ENCODE measurements around the gene NPDC1. TPM values are rescaled to one million over a fixed set of nuclear protein-coding genes. Genes with fewer than 3 reads are reported as not detected.

Gene NPDC1
- polyA plus RNA-seq, 2 of the 4 experiments (the other 2 are of a cell fraction), result 12.7 to 40.6 TPM

DNA sequence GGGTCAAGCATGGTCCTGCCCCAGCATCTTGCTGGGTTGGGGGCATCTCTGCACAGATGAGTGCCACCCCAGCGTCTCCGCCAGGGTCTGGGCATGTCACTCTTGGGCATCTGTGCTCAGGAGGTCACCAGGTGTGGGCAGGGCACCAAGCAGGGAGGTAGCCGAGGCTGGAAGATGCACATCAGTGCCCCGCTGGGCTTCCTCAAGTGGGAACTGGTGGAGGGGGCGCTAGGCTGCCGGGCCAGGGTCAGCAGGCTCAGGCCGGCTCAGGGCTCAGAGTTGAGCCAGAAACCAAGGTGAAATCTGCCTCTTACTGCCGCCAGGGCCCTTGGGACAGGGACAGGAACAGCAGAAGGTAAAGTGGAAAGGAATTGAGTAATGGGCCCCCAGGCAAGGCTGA, 10.0 kb downstream of the NPDC1 start:
- no peak overlapping the region for H3K4me2 ChIP-seq
- ChIA-PET CTCF (interaction anchor here (0.6 to 20.4 kb wide), 54 partner anchors 8 to 278 kb away, joined by 3 to 282 read pairs (median 6); partner anchors contain the start of genes ABCA2, AJM1, C8G and CLIC3), POLR2A (interaction anchor here (1.4 to 1.7 kb wide), 2 partner anchors 88 to 188 kb away, joined by 4 to 5 read pairs; no protein-coding TSS in a partner anchor)
- H3K27ac ChIP-seq, result no peak overlapping the region
- H3K4me1 ChIP-seq, result peaks cover 18% of the 10 kb centered on the region
- no peak overlapping the region for H3K4me3 ChIP-seq
- H3K9me3 ChIP-seq, result no peaks in the 10 kb centered on the region
- FAIRE-seq (no peak), DNase-seq (ENCODE audit: low read depth in 1 of 2, low spot score in 1 of 2) (no peak), ATAC-seq (no peak)
- 54% methylated on average over 2 of the region's 8 CpGs for WGBS (ENCODE audit: missing lambda C conversion rate)
- TF ChIP-seq HOXB13 (CRISPR knock-in tag; IDR thresholded peaks at IDR 0.05; ENCODE audit: low read depth), result no peak
- TF ChIP-seq RAD21 (conservative IDR thresholded peaks at IDR 0.05 in 1 of 2, IDR thresholded peaks at IDR 0.05 in 1 of 2), result no peak
- no peak for TF ChIP-seq CBX2 (IDR thresholded peaks at IDR 0.05; ENCODE audit: borderline replicate concordance, low read depth)
- no peak for TF ChIP-seq EHMT2 (IDR thresholded peaks at IDR 0.05; ENCODE audit: low read depth)
- no peak for TF ChIP-seq BHLHE40 (IDR thresholded peaks at IDR 0.05; ENCODE audit: low read depth, low read length)
- no peak for TF ChIP-seq KDM5A (IDR thresholded peaks at IDR 0.05)
- no peak for TF ChIP-seq JUNB (IDR thresholded peaks at IDR 0.05)
- TF ChIP-seq CEBPB (IDR thresholded peaks at IDR 0.05), result no peak
- TF ChIP-seq, protein P1, sequence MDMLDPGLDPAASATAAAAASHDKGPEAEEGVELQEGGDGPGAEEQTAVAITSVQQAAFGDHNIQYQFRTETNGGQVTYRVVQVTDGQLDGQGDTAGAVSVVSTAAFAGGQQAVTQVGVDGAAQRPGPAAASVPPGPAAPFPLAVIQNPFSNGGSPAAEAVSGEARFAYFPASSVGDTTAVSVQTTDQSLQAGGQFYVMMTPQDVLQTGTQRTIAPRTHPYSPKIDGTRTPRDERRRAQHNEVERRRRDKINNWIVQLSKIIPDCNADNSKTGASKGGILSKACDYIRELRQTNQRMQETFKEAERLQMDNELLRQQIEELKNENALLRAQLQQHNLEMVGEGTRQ (IDR thresholded peaks at IDR 0.05), result no peak
- no peak for TF ChIP-seq ZSCAN20 (CRISPR knock-in tag; IDR thresholded peaks at IDR 0.05)
- TF ChIP-seq FOSL2 (IDR thresholded peaks at IDR 0.05), result no peak
- no peak for TF ChIP-seq FOSL2 (CRISPR knock-in tag; IDR thresholded peaks at IDR 0.05)
- no peak for TF ChIP-seq SREBF2 (IDR thresholded peaks at IDR 0.05)
- no peak for TF ChIP-seq EP300 (IDR thresholded peaks at IDR 0.05)
- TF ChIP-seq EHF (CRISPR knock-in tag; IDR thresholded peaks at IDR 0.05), result no peak
- TF ChIP-seq, protein P2, sequence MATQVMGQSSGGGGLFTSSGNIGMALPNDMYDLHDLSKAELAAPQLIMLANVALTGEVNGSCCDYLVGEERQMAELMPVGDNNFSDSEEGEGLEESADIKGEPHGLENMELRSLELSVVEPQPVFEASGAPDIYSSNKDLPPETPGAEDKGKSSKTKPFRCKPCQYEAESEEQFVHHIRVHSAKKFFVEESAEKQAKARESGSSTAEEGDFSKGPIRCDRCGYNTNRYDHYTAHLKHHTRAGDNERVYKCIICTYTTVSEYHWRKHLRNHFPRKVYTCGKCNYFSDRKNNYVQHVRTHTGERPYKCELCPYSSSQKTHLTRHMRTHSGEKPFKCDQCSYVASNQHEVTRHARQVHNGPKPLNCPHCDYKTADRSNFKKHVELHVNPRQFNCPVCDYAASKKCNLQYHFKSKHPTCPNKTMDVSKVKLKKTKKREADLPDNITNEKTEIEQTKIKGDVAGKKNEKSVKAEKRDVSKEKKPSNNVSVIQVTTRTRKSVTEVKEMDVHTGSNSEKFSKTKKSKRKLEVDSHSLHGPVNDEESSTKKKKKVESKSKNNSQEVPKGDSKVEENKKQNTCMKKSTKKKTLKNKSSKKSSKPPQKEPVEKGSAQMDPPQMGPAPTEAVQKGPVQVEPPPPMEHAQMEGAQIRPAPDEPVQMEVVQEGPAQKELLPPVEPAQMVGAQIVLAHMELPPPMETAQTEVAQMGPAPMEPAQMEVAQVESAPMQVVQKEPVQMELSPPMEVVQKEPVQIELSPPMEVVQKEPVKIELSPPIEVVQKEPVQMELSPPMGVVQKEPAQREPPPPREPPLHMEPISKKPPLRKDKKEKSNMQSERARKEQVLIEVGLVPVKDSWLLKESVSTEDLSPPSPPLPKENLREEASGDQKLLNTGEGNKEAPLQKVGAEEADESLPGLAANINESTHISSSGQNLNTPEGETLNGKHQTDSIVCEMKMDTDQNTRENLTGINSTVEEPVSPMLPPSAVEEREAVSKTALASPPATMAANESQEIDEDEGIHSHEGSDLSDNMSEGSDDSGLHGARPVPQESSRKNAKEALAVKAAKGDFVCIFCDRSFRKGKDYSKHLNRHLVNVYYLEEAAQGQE (IDR thresholded peaks at IDR 0.05), result no peak
- TF ChIP-seq, protein P3, sequence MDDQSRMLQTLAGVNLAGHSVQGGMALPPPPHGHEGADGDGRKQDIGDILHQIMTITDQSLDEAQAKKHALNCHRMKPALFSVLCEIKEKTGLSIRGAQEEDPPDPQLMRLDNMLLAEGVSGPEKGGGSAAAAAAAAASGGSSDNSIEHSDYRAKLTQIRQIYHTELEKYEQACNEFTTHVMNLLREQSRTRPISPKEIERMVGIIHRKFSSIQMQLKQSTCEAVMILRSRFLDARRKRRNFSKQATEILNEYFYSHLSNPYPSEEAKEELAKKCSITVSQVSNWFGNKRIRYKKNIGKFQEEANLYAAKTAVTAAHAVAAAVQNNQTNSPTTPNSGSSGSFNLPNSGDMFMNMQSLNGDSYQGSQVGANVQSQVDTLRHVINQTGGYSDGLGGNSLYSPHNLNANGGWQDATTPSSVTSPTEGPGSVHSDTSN (IDR thresholded peaks at IDR 0.05), result no peak

DNA sequence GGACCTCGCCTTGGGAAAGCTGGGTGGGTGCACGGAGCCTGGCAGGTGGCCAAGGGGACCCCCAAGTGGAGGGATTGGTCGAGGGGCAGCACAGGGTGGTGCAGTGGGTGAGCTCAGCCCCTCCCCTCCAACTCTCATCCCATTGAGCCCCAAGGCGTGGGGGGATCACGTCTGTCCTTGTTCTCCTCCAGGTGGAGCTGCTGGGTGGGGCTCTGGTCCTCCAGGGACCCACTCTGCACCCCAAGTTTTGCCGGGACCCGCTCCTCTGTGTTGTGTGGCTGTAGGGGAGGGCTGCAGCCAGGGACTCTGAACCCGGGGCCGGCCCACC, 10.5 kb downstream of the NPDC1 start:
- peaks cover 18% of the 10 kb centered on the region for H3K4me1 ChIP-seq
- WGBS (ENCODE audit: missing lambda C conversion rate), result 47% methylated on average over 5 of the region's 9 CpGs
- H3K4me3 ChIP-seq, result no peak overlapping the region
- peak overlapping the region; percentile 77 for H3K4me2 ChIP-seq
- POLR2A ChIA-PET, result interaction anchor here (0.6 to 1.7 kb wide), 6 partner anchors 39 to 205 kb away, joined by 3 to 5 read pairs (median 4); partner anchors contain the start of gene CLIC3
- H3K27ac ChIP-seq, result no peak overlapping the region
- CTCF ChIA-PET, result interaction anchor here (0.6 to 20.4 kb wide), 71 partner anchors 9 to 321 kb away, joined by 3 to 282 read pairs (median 5); partner anchors contain the start of genes ABCA2, AJM1, C8G and CLIC3
- DNase-seq (ENCODE audit: low read depth in 1 of 2, low spot score in 1 of 2) (no peak), FAIRE-seq (no peak), ATAC-seq (peak; percentile 31 to 57; a peak in 5 of 6 replicates)
- no peaks in the 10 kb centered on the region for H3K9me3 ChIP-seq
- TF ChIP-seq JUN (IDR thresholded peaks at IDR 0.05) (no peak), RAD21 (conservative IDR thresholded peaks at IDR 0.05 in 1 of 2, IDR thresholded peaks at IDR 0.05 in 1 of 2) (0 out of 5 replicates have a peak, but pooled peaks of 1 of the 2 experiments have one; percentile 8), ZSCAN20 (CRISPR knock-in tag; IDR thresholded peaks at IDR 0.05) (no peak), HOXA7 (CRISPR knock-in tag; IDR thresholded peaks at IDR 0.05) (no peak), FOSL2 (IDR thresholded peaks at IDR 0.05) (no peak), FOSL2 (CRISPR knock-in tag; IDR thresholded peaks at IDR 0.05) (no peak), CBX2 (IDR thresholded peaks at IDR 0.05; ENCODE audit: borderline replicate concordance, low read depth) (no peak)
- TF ChIP-seq, protein P4, sequence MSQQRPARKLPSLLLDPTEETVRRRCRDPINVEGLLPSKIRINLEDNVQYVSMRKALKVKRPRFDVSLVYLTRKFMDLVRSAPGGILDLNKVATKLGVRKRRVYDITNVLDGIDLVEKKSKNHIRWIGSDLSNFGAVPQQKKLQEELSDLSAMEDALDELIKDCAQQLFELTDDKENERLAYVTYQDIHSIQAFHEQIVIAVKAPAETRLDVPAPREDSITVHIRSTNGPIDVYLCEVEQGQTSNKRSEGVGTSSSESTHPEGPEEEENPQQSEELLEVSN (IDR thresholded peaks at IDR 0.05; ENCODE audit: borderline replicate concordance, low read depth), result no peak
- TF ChIP-seq, protein P5, sequence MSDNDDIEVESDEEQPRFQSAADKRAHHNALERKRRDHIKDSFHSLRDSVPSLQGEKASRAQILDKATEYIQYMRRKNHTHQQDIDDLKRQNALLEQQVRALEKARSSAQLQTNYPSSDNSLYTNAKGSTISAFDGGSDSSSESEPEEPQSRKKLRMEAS (IDR thresholded peaks at IDR 0.05), result no peak
- TF ChIP-seq, protein P6, sequence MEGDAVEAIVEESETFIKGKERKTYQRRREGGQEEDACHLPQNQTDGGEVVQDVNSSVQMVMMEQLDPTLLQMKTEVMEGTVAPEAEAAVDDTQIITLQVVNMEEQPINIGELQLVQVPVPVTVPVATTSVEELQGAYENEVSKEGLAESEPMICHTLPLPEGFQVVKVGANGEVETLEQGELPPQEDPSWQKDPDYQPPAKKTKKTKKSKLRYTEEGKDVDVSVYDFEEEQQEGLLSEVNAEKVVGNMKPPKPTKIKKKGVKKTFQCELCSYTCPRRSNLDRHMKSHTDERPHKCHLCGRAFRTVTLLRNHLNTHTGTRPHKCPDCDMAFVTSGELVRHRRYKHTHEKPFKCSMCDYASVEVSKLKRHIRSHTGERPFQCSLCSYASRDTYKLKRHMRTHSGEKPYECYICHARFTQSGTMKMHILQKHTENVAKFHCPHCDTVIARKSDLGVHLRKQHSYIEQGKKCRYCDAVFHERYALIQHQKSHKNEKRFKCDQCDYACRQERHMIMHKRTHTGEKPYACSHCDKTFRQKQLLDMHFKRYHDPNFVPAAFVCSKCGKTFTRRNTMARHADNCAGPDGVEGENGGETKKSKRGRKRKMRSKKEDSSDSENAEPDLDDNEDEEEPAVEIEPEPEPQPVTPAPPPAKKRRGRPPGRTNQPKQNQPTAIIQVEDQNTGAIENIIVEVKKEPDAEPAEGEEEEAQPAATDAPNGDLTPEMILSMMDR (IDR thresholded peaks at IDR 0.05), result peak; percentile 38
